Naive thymus-derived CD8-positive, alpha-beta T cell (primary cell): Measurements from ENCODE around the gene KRTAP5-1. TPM values are rescaled to one million over a fixed set of nuclear protein-coding genes. Genes with fewer than 3 reads are reported as not detected.
"Not testable (repeated sequence)": the region's sequence is repeated elsewhere in the genome, so short reads cannot be mapped to it uniquely, and the experiment has no call there.

Experiments
- ATAC-seq, 2 donors: fragments of 150-1000 bp; cut with Tn5 transposase in 1 of 2; sonication (Bioruptor Pico), chemical (Tn5 transposase) in 1 of 2; 1 replicate in 1 of 2; 2 replicates in 1 of 2; pipeline ENCODE4 v1.10.0; 2021; ENCODE audit warnings: mild to moderate bottlenecking in 2 of 2, moderate library complexity in 2 of 2
- POLR2A ChIA-PET: fragments of 350-600 bp; sonication (Branson Sonifier 250); formaldehyde crosslinking; loops from one replicate; lab custom pipeline; 2021; ENCODE audit warnings: antibody characterized with exemption; lab: Charles Lee
- DNase-seq, 10 donors: peaks; one replicate each; pipeline versions ENCODE4 v3.0.0 to v3.0.0-alpha.2; 2020 to 2022
- H3K27ac Mint-ChIP-seq, 10 donors: one replicate each; pipeline ENCODE4 v1.8.0; 2020 to 2022; ENCODE audit warnings: mild to moderate bottlenecking in 10 of 10, mixed read lengths in 10 of 10, moderate library complexity in 4 of 10, inconsistent platforms in 1 of 10
- H3K27me3 Mint-ChIP-seq, 5 donors: one replicate each; pipeline ENCODE4 v1.8.0; 2021 to 2022; ENCODE audit warnings: mixed read lengths in 5 of 5
- H3K36me3 Mint-ChIP-seq, 3 donors: one replicate each; pipeline ENCODE4 v1.8.0; 2020 to 2022; ENCODE audit warnings: mixed read lengths in 3 of 3, mild to moderate bottlenecking in 2 of 3, inconsistent platforms in 1 of 3
- H3K4me1 Mint-ChIP-seq, 4 donors: one replicate each; pipeline ENCODE4 v1.8.0; 2021 to 2022; ENCODE audit warnings: mixed read lengths in 4 of 4
- H3K4me3 Mint-ChIP-seq, 10 donors: one replicate each; pipeline ENCODE4 v1.8.0; 2020 to 2022; ENCODE audit warnings: mild to moderate bottlenecking in 10 of 10, mixed read lengths in 10 of 10, moderate library complexity in 6 of 10, inconsistent platforms in 1 of 10
- H3K9me3 Mint-ChIP-seq, 9 donors: one replicate each; pipeline ENCODE4 v1.8.0; 2020 to 2022; ENCODE audit warnings: mixed read lengths in 9 of 9, mild to moderate bottlenecking in 3 of 9, inconsistent platforms in 1 of 9, moderate library complexity in 1 of 9
- polyA plus RNA-seq, 3 donors: library from polyadenylated mRNA; unstranded; fragments of 300-500 nt; fragmentation: Illumina TruSeq; gene quantifications; one replicate each; pipeline ENCODE4 v1.2.3, GENCODE V29; 2021
- total RNA-seq, 8 experiments: library from RNA in 2 of 8; stranded (reverse) in 2 of 8; gene quantifications; one replicate each; pipeline ENCODE4 v1.2.3 and lab custom pipeline; 2021 to 2026

The KRTAP5-1 gene
- total and polyA plus RNA-seq, 5 experiments from 2014 or later: not detected

DNA sequence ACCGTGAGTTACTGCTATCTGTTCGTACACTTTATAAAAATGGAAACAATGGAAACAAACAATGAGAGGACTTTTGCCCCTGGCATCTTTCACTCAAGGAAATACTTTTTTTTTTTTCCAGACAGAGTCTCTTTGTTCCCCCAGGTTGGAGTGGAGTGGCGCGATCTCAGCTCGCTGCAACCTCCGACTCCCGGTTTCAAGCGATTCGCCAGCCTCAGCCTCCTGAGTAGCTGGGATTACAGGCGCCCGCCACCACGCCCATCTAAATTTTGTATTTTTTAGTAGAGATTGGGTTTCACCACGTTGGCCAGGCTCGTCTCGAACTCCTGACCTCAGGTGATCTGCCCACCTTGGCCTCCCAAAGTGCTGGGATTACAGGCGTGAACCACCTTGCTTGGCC is 9.3 kb downstream of the KRTAP5-1 start:
- POLR2A ChIA-PET: interaction anchor here (1.0 kb wide), 1 partner anchor 61 kb away, joined by 3 read pairs; no protein-coding TSS in a partner anchor
- not testable (repeated sequence) for ATAC-seq, H3K27ac Mint-ChIP-seq, DNase-seq, H3K27me3 Mint-ChIP-seq
- H3K36me3 Mint-ChIP-seq: peaks cover 0 to 12% (median 6%) of the 10 kb centered on the region in 3 donors
- H3K9me3 Mint-ChIP-seq: peaks cover 0 to 15% (median 7%) of the 10 kb centered on the region in 9 donors
- peaks cover 6 to 11% (median 7%) of the 10 kb centered on the region in 4 donors for H3K4me1 Mint-ChIP-seq
- H3K4me3 Mint-ChIP-seq: peak overlapping the region in 6 of 10 donors; percentile 8 to 82 (median 52)

DNA sequence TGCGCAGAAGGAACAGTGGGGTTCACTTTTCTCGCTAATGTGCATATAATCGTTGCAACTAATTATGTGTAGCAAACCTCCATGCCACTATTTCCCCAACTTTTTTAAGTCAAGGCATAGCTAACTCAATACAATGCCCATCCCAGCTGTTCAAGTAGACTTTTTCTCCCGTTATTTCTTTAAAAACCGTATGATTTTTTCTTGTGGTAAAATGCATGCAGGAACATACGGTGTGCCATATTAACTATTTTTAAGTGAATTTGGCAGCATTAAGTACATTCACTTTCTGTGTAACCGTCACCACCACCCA is 10.2 kb downstream of the KRTAP5-1 start:
- Mint-ChIP-seq H3K4me3 (peak overlapping the region in 8 of 10 donors; percentile 45 to 82 (median 57)), H3K4me1 (peaks cover 6 to 16% (median 9%) of the 10 kb centered on the region in 4 donors), H3K27me3 (peaks cover 5 to 9% (median 8%) of the 10 kb centered on the region in 5 donors), H3K36me3 (peaks cover 0 to 12% (median 6%) of the 10 kb centered on the region in 3 donors), H3K27ac (peak overlapping the region in 2 of 10 donors; percentile 20 to 34), H3K9me3 (peaks cover 0 to 15% (median 7%) of the 10 kb centered on the region in 9 donors)
- ATAC-seq (no peak), DNase-seq (no peak)
- POLR2A ChIA-PET: interaction anchor here (0.9 to 3.7 kb wide), 5 partner anchors 10 to 312 kb away, joined by 3 to 28 read pairs (median 4); no protein-coding TSS in a partner anchor

DNA sequence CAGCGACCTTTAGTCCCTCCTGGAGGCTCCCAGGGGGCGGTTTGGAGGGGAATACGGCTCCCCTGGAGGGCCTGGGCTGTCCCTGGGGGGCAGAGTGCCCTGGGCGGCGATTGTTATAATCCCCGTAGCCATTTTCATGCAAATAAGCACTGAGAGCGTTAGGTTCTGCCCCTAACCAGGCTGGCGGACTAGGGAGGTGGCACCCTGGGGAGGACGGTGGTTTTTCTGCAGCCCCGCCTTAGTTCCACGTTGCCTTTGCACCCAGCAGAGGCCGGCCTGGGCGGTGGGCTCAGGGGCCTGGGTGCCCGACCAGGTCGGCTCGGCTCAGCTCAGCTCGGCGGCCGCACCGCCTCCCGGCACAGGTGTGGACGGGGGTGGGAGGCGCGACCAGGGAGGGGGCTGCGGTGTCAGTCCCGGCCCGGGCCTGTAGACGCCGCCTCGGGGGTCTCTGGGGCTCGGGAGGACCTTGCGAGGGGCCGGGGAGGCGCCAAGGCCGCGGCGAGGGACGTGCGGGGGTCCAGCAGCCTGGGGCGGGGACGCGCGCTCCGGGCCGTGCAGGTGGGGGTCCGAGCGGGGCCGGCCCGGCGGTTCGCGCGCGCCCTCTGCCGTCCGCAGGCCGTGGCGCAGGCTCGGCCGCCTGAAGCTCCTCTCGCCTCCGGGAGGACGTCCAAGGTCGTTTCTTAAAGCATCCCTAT is 10.7 kb downstream of the KRTAP5-1 start:
- peak; percentile 48 to 55 for ATAC-seq
- peaks cover 5 to 9% (median 8%) of the 10 kb centered on the region in 5 donors for H3K27me3 Mint-ChIP-seq

GRCh38 chr11:1573903-1574237 is 11.2 kb downstream of the KRTAP5-1 start:
- ATAC-seq (peak in 1 of 2 donors; percentile 5), DNase-seq (peak in 1 of 10 donors; percentile 63)
- Mint-ChIP-seq H3K36me3 (peaks cover 0 to 9% (median 6%) of the 10 kb centered on the region in 3 donors), H3K27me3 (peaks cover 4 to 9% (median 8%) of the 10 kb centered on the region in 5 donors), H3K9me3 (peaks cover 0 to 11% (median 4%) of the 10 kb centered on the region in 9 donors), H3K4me3 (peak overlapping the region; percentile 71 to 87 (median 80)), H3K4me1 (peaks cover 12 to 26% (median 18%) of the 10 kb centered on the region in 4 donors), H3K27ac (peak overlapping the region; percentile 2 to 95 (median 89))
- POLR2A ChIA-PET: interaction anchor here (0.5 to 3.7 kb wide), 10 partner anchors 15 to 311 kb away, joined by 3 to 28 read pairs (median 4); no protein-coding TSS in a partner anchor

More for the DNA sequence above, 10.7 kb downstream of the KRTAP5-1 start:
- peaks cover 0 to 12% (median 6%) of the 10 kb centered on the region in 3 donors for H3K36me3 Mint-ChIP-seq
- peak; percentile 34 to 81 (median 60) for DNase-seq
- H3K9me3 Mint-ChIP-seq: peaks cover 0 to 14% (median 7%) of the 10 kb centered on the region in 9 donors
- H3K4me1 Mint-ChIP-seq: peaks cover 9 to 21% (median 14%) of the 10 kb centered on the region in 4 donors
- POLR2A ChIA-PET: interaction anchor here (0.9 to 3.7 kb wide), 7 partner anchors 10 to 311 kb away, joined by 3 to 28 read pairs (median 4); no protein-coding TSS in a partner anchor
- peak overlapping the region in 8 of 10 donors; percentile 84 to 95 (median 90) for H3K27ac Mint-ChIP-seq
- H3K4me3 Mint-ChIP-seq: peak overlapping the region; percentile 71 to 87 (median 80)

GRCh38 chr11:1573077-1573902 is 11.8 kb downstream of the KRTAP5-1 start:
- Mint-ChIP-seq H3K27me3 (peaks cover 2 to 8% (median 5%) of the 10 kb centered on the region in 5 donors), H3K4me3 (peak overlapping the region; percentile 71 to 87 (median 80)), H3K27ac (peak overlapping the region; percentile 2 to 95 (median 89)), H3K36me3 (peaks cover 0 to 4% (median 3%) of the 10 kb centered on the region in 3 donors), H3K9me3 (peaks cover 0 to 5% (median 3%) of the 10 kb centered on the region in 9 donors), H3K4me1 (peaks cover 12 to 32% (median 23%) of the 10 kb centered on the region in 4 donors)
- ATAC-seq (peak; percentile 4 to 15), DNase-seq (peak in 7 of 10 donors; percentile 24 to 74 (median 41))
- POLR2A ChIA-PET: interaction anchor here (0.5 to 3.7 kb wide), 8 partner anchors 15 to 278 kb away, joined by 3 to 28 read pairs (median 4); no protein-coding TSS in a partner anchor

GRCh38 chr11:1572197-1573076 is 12.6 kb downstream of the KRTAP5-1 start, which contains the start of gene DUSP8:
Gene DUSP8 (minus strand): TSS chr11:1572271. CDS start chr11:1565826, 6,445 bp downstream.
- POLR2A ChIA-PET: interaction anchor here (0.8 to 3.7 kb wide), 4 partner anchors 16 to 263 kb away, joined by 3 to 28 read pairs (median 4); partner anchors contain the start of gene TOLLIP
- H3K9me3 Mint-ChIP-seq: no peaks in the 10 kb centered on the region
- ATAC-seq: peak; percentile 52 to 67
- no peaks in the 10 kb centered on the region for H3K36me3 Mint-ChIP-seq
- H3K27me3 Mint-ChIP-seq: peaks cover 0 to 8% (median 3%) of the 10 kb centered on the region in 5 donors
- peak within 1 kb of the TSS; percentile 64 to 93 (median 80) for H3K4me3 Mint-ChIP-seq
- peaks cover 12 to 34% (median 23%) of the 10 kb centered on the region in 4 donors for H3K4me1 Mint-ChIP-seq
- DNase-seq: peak; percentile 90 to 98 (median 95)
- H3K27ac Mint-ChIP-seq: peak within 1 kb of the TSS in 9 of 10 donors; percentile 27 to 95 (median 87)

GRCh38 chr11:1571760-1572196 is 13.3 kb downstream of the KRTAP5-1 start:
- peak in 1 of 10 donors; percentile 48 for DNase-seq
- Mint-ChIP-seq H3K4me1 (peaks cover 13 to 34% (median 23%) of the 10 kb centered on the region in 4 donors), H3K27me3 (peaks cover 0 to 8% (median 2%) of the 10 kb centered on the region in 5 donors), H3K27ac (no peak overlapping the region), H3K4me3 (peak overlapping the region in 1 of 10 donors; percentile 82), H3K36me3 (no peaks in the 10 kb centered on the region), H3K9me3 (no peaks in the 10 kb centered on the region)
- POLR2A ChIA-PET: interaction anchor here (0.8 to 3.7 kb wide), 3 partner anchors 23 to 263 kb away, joined by 3 to 28 read pairs (median 3); partner anchors contain the start of gene TOLLIP
- peak; percentile 12 for ATAC-seq

- H3K27me3 Mint-ChIP-seq: peaks cover 0 to 4% (median 0%) of the 10 kb centered on the region in 5 donors
- H3K36me3 Mint-ChIP-seq: peaks cover 0 to 1% (median 0%) of the 10 kb centered on the region in 3 donors
- no peaks in the 10 kb centered on the region for H3K9me3 Mint-ChIP-seq
- POLR2A ChIA-PET: interaction anchor here (0.5 to 1.7 kb wide), 6 partner anchors 21 to 262 kb away, joined by 3 to 5 read pairs (median 3); no protein-coding TSS in a partner anchor
- peak in 1 of 2 donors; percentile 10 for ATAC-seq
- peaks cover 13 to 34% (median 23%) of the 10 kb centered on the region in 4 donors for H3K4me1 Mint-ChIP-seq
- peak overlapping the region in 9 of 10 donors; percentile 44 to 95 (median 89) for H3K27ac Mint-ChIP-seq
- DNase-seq: peak in 7 of 10 donors; percentile 24 to 74 (median 55)
- peak overlapping the region; percentile 56 to 93 (median 72) for H3K4me3 Mint-ChIP-seq
Measured at GRCh38 chr11:1570896-1571759, 14.0 kb downstream of the KRTAP5-1 start.

GRCh38 chr11:1570531-1570895 is 14.6 kb downstream of the KRTAP5-1 start:
- H3K9me3 Mint-ChIP-seq: no peaks in the 10 kb centered on the region
- peak overlapping the region in 9 of 10 donors; percentile 44 to 95 (median 89) for H3K27ac Mint-ChIP-seq
- peaks cover 0 to 3% (median 0%) of the 10 kb centered on the region in 3 donors for H3K36me3 Mint-ChIP-seq
- POLR2A ChIA-PET: interaction anchor here (0.5 to 1.7 kb wide), 7 partner anchors 9 to 262 kb away, joined by 3 to 5 read pairs (median 3); no protein-coding TSS in a partner anchor
- peak overlapping the region; percentile 56 to 93 (median 72) for H3K4me3 Mint-ChIP-seq
- H3K27me3 Mint-ChIP-seq: peaks cover 0 to 4% (median 0%) of the 10 kb centered on the region in 5 donors
- ATAC-seq (no peak), DNase-seq (no peak)
- H3K4me1 Mint-ChIP-seq: peaks cover 13 to 34% (median 23%) of the 10 kb centered on the region in 4 donors

DNA sequence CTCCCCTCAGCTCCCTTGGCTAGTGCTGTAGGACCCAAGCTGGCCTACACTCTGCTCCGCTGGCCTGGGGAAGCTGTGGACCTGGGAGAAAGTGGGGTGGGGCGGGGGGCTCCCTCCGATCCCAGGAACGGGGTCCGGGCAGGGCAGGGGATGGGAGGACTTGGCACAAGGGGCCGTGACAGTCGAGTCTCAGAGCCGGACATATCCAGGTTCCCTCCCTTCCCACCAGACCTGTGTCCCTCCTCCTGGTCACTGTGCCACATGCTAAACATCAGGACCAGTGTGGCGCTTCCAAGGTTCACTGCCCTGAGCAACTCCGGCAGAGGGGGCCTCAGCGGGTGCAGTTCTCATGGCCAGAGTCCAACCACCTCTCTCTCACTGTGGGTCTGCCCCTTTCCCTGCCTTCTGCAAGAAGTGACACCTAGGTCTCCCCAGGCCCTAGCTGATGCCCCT is 15.1 kb downstream of the KRTAP5-1 start:
- no peak for ATAC-seq

More for the DNA sequence above, 15.1 kb downstream of the KRTAP5-1 start:
- peak overlapping the region; percentile 14 to 93 (median 72) for H3K4me3 Mint-ChIP-seq
- peaks cover 13 to 34% (median 23%) of the 10 kb centered on the region in 4 donors for H3K4me1 Mint-ChIP-seq
- H3K36me3 Mint-ChIP-seq: peaks cover 0 to 3% (median 0%) of the 10 kb centered on the region in 3 donors
- H3K27me3 Mint-ChIP-seq: peaks cover 0 to 3% (median 0%) of the 10 kb centered on the region in 5 donors
- H3K9me3 Mint-ChIP-seq: no peaks in the 10 kb centered on the region
- POLR2A ChIA-PET: interaction anchor here (0.7 to 1.7 kb wide), 4 partner anchors 9 to 24 kb away, joined by 3 to 5 read pairs (median 4); no protein-coding TSS in a partner anchor
- H3K27ac Mint-ChIP-seq: peak overlapping the region in 8 of 10 donors; percentile 43 to 92 (median 84)
- DNase-seq: peak in 1 of 10 donors; percentile 44
